Lower leg skin (tissue), 3 donors: ENCODE data around the gene WDR1.

Source experiments
- CTCF ChIP-seq, 3 donors: fragments of 450-650 bp; IDR thresholded peaks; one replicate each; pipeline ENCODE4 v1.5.1; 2016; ENCODE audit warnings: antibody characterized with exemption in 3 of 3, mild to moderate bottlenecking in 3 of 3, moderate library complexity in 2 of 3
- POLR2A ChIP-seq, 2 donors: fragments of 450-650 bp; IDR thresholded peaks; one replicate each; pipeline ENCODE4 v1.6.1; 2016 to 2017; ENCODE audit warnings: antibody characterized with exemption in 2 of 2, mild to moderate bottlenecking in 1 of 2, moderate library complexity in 1 of 2

DNA sequence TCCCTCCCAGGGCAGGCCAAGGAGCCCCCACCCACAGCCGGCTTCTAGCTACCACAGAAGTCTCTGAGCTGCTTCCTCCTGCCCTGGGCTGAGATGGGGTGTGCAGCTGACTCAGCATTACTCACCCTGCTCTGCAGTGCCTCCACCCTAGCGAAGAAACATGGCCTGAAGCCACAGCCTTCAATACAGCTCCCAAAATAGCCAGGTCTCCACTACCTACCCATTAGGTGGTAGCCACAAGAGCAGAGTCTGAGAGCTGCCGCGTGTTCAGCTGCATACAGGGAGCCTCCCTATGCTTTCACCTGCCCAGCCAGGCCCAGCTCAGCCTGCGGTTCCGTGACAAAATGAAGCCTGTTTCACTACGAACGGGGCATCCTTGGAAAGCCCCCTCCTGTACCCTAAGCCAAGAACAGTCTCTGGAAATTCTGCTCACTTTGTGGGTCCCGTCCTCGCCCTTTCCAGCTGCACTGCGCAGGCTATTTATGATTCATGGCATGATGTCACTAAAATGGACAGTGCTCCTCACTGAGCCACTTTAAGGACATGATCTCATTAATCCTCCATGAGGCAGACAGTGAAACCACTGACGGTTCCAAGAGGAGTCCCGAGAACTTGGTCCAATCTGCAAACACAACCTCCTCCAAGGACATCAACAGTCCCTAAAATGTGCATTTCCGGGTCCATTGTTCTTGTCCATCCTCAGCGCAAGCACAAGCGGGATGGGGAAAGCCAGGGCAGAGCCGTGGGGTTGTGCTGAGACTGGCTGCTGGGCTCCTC is 20.2 kb downstream of the WDR1 start:
- TF ChIP-seq CTCF (IDR thresholded peaks at IDR 0.05) (no peak), POLR2A (IDR thresholded peaks at IDR 0.05) (no peak)
